Keratinocyte (primary cell): ENCODE results near the gene SLC30A3. TPM values are rescaled to one million over a fixed set of nuclear protein-coding genes. Genes with fewer than 3 reads are reported as not detected.

Experiments used
- DNase-seq: peaks from one replicate; pipeline ENCODE4 v3.0.0-alpha.2; 2011; ENCODE audit warnings: low read depth, missing footprints, low spot score
- FAIRE-seq: peaks from 2 replicates; lab custom pipeline; 2011; peaks lifted over from hg19 to GRCh38; lab: Jason Lieb, UNC
- H2AFZ ChIP-seq: 2 replicates; pipeline ENCODE4 v1.6.0; 2012; ENCODE audit warnings: low read length, control low read depth, inconsistent platforms; ENCODE audit not compliant: control insufficient read depth
- H3K27ac ChIP-seq: 2 replicates; pipeline ENCODE4 v1.5.1; 2011; ENCODE audit warnings: low read length; ENCODE audit not compliant: control insufficient read depth, insufficient read depth
- H3K27me3 ChIP-seq: 3 replicates; pipeline ENCODE4 v1.6.0; 2011; ENCODE audit warnings: low read length; ENCODE audit not compliant: control insufficient read depth, insufficient read depth; ENCODE audit errors: extremely low read depth
- H3K36me3 ChIP-seq, 2 experiments: 2 replicates in 1 of 2; 3 replicates in 1 of 2; pipeline ENCODE4 v1.5.1; 2011; ENCODE audit warnings: low read length in 2 of 2, mild to moderate bottlenecking in 1 of 2; ENCODE audit not compliant: control insufficient read depth in 2 of 2, insufficient read depth in 2 of 2; ENCODE audit errors: extremely low read depth in 1 of 2
- H3K4me1 ChIP-seq: 3 replicates; pipeline ENCODE4 v1.5.1; 2011; ENCODE audit warnings: low read length; ENCODE audit not compliant: control insufficient read depth, insufficient read depth; ENCODE audit errors: extremely low read depth
- H3K4me2 ChIP-seq: 3 replicates; pipeline ENCODE4 v1.6.0; 2011; ENCODE audit warnings: low read depth, low read length; ENCODE audit not compliant: control insufficient read depth, insufficient read depth; ENCODE audit errors: extremely low read depth
- H3K4me3 ChIP-seq, 3 experiments: fragments of 200-600 bp in 1 of 3; sonication (generic) in 1 of 3; 2 replicates in 2 of 3; 3 replicates in 1 of 3; pipeline ENCODE4 v1.5.1; 2011 to 2016; ENCODE audit warnings: low read length in 3 of 3, mild to moderate bottlenecking in 3 of 3, control low read depth in 2 of 3, inconsistent platforms in 1 of 3, low read depth in 1 of 3, mixed read lengths in 1 of 3, mixed run types in 1 of 3, moderate library complexity in 1 of 3; ENCODE audit not compliant: control insufficient read depth in 2 of 3, insufficient read depth in 2 of 3; ENCODE audit errors: extremely low read depth in 1 of 3
- H3K79me2 ChIP-seq: 2 replicates; pipeline ENCODE4 v1.6.0; 2012; ENCODE audit warnings: low read length; ENCODE audit not compliant: control insufficient read depth, insufficient read depth
- H3K9ac ChIP-seq: 3 replicates; pipeline ENCODE4 v1.6.0; 2011; ENCODE audit warnings: low read length; ENCODE audit not compliant: control insufficient read depth, insufficient read depth; ENCODE audit errors: extremely low read depth
- H3K9me1 ChIP-seq: 3 replicates; pipeline ENCODE4 v1.6.0; 2011; ENCODE audit warnings: low read length; ENCODE audit not compliant: control insufficient read depth, insufficient read depth; ENCODE audit errors: extremely low read depth
- H3K9me3 ChIP-seq: 2 replicates; pipeline ENCODE4 v1.5.1; 2012; ENCODE audit warnings: low read depth, low read length; ENCODE audit not compliant: control insufficient read depth
- H4K20me1 ChIP-seq: 3 replicates; pipeline ENCODE4 v1.6.0; 2011; ENCODE audit warnings: low read length; ENCODE audit not compliant: control insufficient read depth, insufficient read depth; ENCODE audit errors: extremely low read depth
- CTCF ChIP-seq, 3 experiments: IDR thresholded peaks in 1 of 3; conservative IDR thresholded peaks in 1 of 3; optimal IDR thresholded peaks in 1 of 3; 2 replicates in 2 of 3; 3 replicates in 1 of 3; pipeline versions ENCODE3 to v1.5.1; 2011; ENCODE audit warnings: low read length in 3 of 3, mild to moderate bottlenecking in 3 of 3, moderate library complexity in 2 of 3, control low read depth in 1 of 3, inconsistent platforms in 1 of 3; ENCODE audit not compliant: insufficient read depth in 2 of 3; ENCODE audit errors: extremely low read depth in 1 of 3
- EZH2 ChIP-seq: IDR thresholded peaks from one replicate; pipeline ENCODE4 v1.6.1; 2012; ENCODE audit warnings: inconsistent platforms, mild to moderate bottlenecking, low read length, moderate library complexity
- dilution Hi-C: fragments of 300-500 bp; cut with MboI; formaldehyde crosslinking; loops from one replicate; pipeline ENCODE4 v1.7.0; 2020; ENCODE audit warnings: low sequenced_read_pairs; ENCODE audit not compliant: extremely low pct_ligation_motif_present
- polyA plus RNA-seq, 5 experiments: library from polyadenylated mRNA; depleted of rRNA in 3 of 5; stranded (reverse) in 3 of 5; stranded (forward) in 1 of 5; unstranded in 1 of 5; fragments of >200 nt; gene quantifications; 1 replicate in 1 of 5; 2 replicates in 3 of 5; 3 replicates in 1 of 5; pipeline versions ENCODE4 v1.2.1 to v1.2.3, GENCODE V29; 2011 to 2012; ENCODE audit warnings: missing spikeins in 2 of 5, low read depth in 1 of 5, low replicate concordance in 1 of 5

Gene SLC30A3
- polyA plus RNA-seq, 1 donor (not counting 4 experiments of a cell fraction or from before 2014, with no cell fraction given): not detected

GRCh38 chr2:27298391-27299080 is 35.7 kb upstream of the SLC30A3 start:
- H3K27me3 ChIP-seq: no peaks in the 10 kb centered on the region
- no peak overlapping the region for H3K4me2 ChIP-seq
- no peaks in the 10 kb centered on the region for H4K20me1 ChIP-seq
- H3K4me3 ChIP-seq: no peak overlapping the region
- H3K9me3 ChIP-seq: no peaks in the 10 kb centered on the region
- H3K4me1 ChIP-seq: peaks cover 3% of the 10 kb centered on the region
- DNase-seq (no peak), FAIRE-seq (no peak)
- no peak overlapping the region for H2AFZ ChIP-seq
- dilution Hi-C loops: no loop called here
- H3K9ac ChIP-seq: no peak overlapping the region
- H3K79me2 ChIP-seq: no peaks in the 10 kb centered on the region
- H3K27ac ChIP-seq: no peak overlapping the region
- TF ChIP-seq CTCF (optimal IDR thresholded peaks at IDR 0.05 in 1 of 3, IDR thresholded peaks at IDR 0.05 in 1 of 3, conservative IDR thresholded peaks at IDR 0.05 in 1 of 3; ENCODE audit: extremely low read depth in 1 of 3, insufficient read depth in 2 of 3, low read length in 3 of 3): no peak
- TF ChIP-seq EZH2: no peak
- H3K9me1 ChIP-seq: no peaks in the 10 kb centered on the region
- H3K36me3 ChIP-seq: no peaks in the 10 kb centered on the region

- TF ChIP-seq EZH2 (no peak), CTCF (optimal IDR thresholded peaks at IDR 0.05 in 1 of 3, IDR thresholded peaks at IDR 0.05 in 1 of 3, conservative IDR thresholded peaks at IDR 0.05 in 1 of 3; ENCODE audit: extremely low read depth in 1 of 3, insufficient read depth in 2 of 3, low read length in 3 of 3) (no peak)
- FAIRE-seq (no peak), DNase-seq (no peak)
- no peak overlapping the region for H3K9ac ChIP-seq
- no peaks in the 10 kb centered on the region for H4K20me1 ChIP-seq
- H3K36me3 ChIP-seq: no peaks in the 10 kb centered on the region
- H3K4me3 ChIP-seq: no peak overlapping the region
- no peaks in the 10 kb centered on the region for H3K27me3 ChIP-seq
- H3K79me2 ChIP-seq: no peaks in the 10 kb centered on the region
- no peaks in the 10 kb centered on the region for H3K9me1 ChIP-seq
- H2AFZ ChIP-seq: no peak overlapping the region
- peaks cover 8% of the 10 kb centered on the region for H3K4me1 ChIP-seq
- H3K4me2 ChIP-seq: no peak overlapping the region
- no peaks in the 10 kb centered on the region for H3K9me3 ChIP-seq
- dilution Hi-C loops: no loop called here
- H3K27ac ChIP-seq: no peak overlapping the region
Observed at GRCh38 chr2:27297195-27297594, 34.3 kb upstream of the SLC30A3 start.
